ENCODE data around the gene USP22.

- no peak for TF ChIP-seq CTCF (IDR thresholded peaks at IDR 0.05; ENCODE audit: extremely low read depth in 1 of 2, insufficient read depth in 1 of 2, low read depth in 1 of 2, low read length in 2 of 2)
- TF ChIP-seq POLR2A (IDR thresholded peaks at IDR 0.05; ENCODE audit: low read depth, low read length) = no peak
- TF ChIP-seq POLR2AphosphoS5 (IDR thresholded peaks at IDR 0.05; ENCODE audit: insufficient read depth, low read depth, low read length) = no peak
- no peak for TF ChIP-seq MAX (IDR thresholded peaks at IDR 0.05; ENCODE audit: insufficient read depth, insufficient read length)
- no peak for TF ChIP-seq EZH2 (IDR thresholded peaks at IDR 0.05; ENCODE audit: borderline replicate concordance, low read depth, low read length, severe bottlenecking)
- TF ChIP-seq FOS (IDR thresholded peaks at IDR 0.05; ENCODE audit: borderline replicate concordance, insufficient read depth, low read length) = no peak
- TF ChIP-seq JUN (IDR thresholded peaks at IDR 0.05; ENCODE audit: borderline replicate concordance, insufficient read depth, insufficient read length, low read depth) = no peak
- no peak for TF ChIP-seq MYC (IDR thresholded peaks at IDR 0.05; ENCODE audit: low read depth, low read length)
- no peak for TF ChIP-seq GATA2 (IDR thresholded peaks at IDR 0.05; ENCODE audit: insufficient read depth, insufficient read length, low read depth, low read length)
These were observed 22.2 kb downstream of the USP22 start for GRCh38 chr17:21020622-21021021.
